Stimulated activated CD8-positive, alpha-beta memory T cell treated with anti-CD3 and anti-CD28 coated beads, Interleukin-7, amount 100 ng/mL, for 1 hour (primary cell): Measurements from ENCODE around the gene DGKH.
"Not testable (repeated sequence)": the region's sequence is repeated elsewhere in the genome, so short reads cannot be mapped to it uniquely, and the experiment has no call there.

Source experiments
- DNase-seq, 2 donors: peaks; one replicate each; pipeline ENCODE4 v3.0.0-alpha.2; 2020; ENCODE audit warnings: low read depth in 2 of 2

The DGKH gene

DNA sequence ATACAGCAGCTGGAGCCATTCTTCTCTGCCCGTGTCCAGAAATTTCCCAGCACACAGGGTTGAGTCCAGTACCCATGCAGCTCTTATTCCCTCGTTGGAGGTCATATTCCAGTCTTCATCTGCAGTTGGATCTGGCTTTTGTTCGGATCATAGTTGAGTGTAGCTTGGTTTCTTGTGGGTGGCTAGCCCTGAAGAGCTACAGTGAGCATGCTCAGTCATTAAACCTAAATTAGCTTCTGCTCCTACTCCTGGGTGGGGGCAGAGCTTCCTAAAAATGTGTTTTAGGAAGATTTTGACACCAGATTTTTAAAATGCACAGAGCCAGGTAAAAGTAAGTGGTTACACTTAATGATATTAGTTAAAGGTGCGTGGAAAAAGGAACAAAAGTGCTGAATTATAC, 64.4 kb downstream of the DGKH start:
- no peak for DNase-seq

DNA sequence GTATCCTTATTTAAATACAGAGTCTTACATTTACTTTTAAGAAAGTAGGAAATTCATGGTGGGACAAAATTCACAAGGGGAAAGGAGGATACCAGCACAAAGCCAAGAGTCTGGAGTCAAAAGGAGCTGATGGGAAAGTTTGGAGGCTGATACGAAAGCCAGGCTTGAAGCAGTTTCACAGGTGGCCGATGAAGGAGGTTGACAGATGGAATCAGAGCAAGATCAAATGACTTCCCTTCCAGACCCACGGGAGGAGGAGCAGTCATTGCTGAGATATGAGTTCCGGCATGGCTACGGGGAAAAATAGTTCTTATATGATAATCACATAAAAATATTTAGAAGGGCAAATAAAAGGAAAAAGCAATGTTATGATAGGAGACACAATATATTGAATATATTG, 65.0 kb downstream of the DGKH start:
- DNase-seq, result no peak

DNA sequence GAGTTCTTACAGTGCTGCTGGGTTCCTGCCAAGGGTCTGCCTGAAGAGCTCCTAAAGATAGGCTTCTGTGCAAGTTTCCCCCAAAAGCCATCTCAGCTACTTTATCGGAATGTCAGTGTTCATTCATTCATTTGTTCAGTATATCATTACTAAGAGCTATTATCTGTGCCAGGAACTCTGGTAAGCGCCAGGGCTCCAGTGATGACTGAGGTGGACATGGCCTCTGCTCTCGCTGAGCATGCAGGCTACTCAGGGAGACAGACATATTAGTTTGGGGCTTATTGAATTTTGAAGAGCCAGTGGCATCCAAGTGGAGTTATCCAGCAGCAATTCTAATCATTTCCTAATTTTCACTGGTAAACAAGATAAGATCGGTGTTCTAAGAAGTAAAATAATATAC, 65.8 kb downstream of the DGKH start:
- no peak for DNase-seq

- no peak for DNase-seq
Observed at GRCh38 chr13:42114912-42115311, 66.5 kb downstream of the DGKH start.

DNA sequence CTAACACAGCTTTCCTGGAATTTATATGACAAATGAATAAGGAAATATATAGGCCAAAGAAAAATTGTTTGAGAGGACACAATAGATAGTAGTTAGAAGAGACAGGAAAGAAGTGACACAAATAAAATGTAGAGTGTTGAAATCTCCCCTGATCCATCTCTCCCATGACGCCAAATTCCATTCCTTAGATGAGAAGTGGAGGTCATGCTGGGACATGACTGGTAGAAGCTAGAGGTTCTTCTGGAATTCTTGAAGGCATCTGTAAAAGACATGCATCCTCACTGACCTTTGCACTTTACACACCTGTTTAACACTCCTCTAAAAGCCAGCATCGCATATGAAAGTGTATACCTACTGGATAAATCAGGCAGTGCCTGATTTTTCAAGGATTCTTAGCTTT, 67.8 kb downstream of the DGKH start:
- DNase-seq, result no peak

DNA sequence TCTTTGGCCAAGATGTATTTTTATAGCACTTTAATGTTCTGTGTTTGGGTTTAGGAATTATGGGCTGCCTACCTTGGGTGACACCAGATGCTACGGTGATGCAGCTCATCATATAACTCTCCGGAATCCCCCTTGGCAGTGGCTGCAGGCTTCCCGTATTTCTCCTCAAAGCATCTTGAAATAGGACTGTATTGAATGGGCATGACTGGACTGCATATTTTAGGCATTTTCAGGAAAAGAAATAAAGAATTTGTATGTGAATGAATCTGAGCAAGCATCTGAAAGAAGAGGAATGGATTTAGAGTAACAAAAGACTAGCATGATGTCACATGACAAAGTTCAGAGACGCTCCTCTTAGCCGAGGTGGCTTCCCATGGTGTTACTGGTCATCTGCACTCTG, 70.6 kb downstream of the DGKH start:
- DNase-seq, result no peak

GRCh38 chr13:42119875-42120274, 71.4 kb downstream of the DGKH start:
- DNase-seq, result no peak

DNA sequence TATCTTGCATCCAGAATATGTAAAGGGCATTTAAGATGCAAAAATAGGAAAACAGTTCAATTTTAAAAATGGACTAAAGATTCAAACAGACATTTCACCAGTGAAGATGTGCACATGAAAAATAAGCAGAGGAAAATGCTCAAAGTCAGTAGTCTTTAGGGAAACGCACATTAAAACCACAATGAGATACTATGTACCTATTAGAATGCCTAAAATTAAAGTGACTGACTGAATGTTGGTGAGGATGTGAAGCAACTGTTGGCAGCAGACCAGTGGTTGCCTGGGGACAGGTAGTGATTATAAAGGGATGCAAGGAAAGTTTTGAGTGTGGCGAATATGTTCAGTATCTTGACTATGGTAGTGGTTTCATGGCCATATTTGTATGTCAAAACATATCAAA, 75.2 kb downstream of the DGKH start:
- no peak for DNase-seq

DNA sequence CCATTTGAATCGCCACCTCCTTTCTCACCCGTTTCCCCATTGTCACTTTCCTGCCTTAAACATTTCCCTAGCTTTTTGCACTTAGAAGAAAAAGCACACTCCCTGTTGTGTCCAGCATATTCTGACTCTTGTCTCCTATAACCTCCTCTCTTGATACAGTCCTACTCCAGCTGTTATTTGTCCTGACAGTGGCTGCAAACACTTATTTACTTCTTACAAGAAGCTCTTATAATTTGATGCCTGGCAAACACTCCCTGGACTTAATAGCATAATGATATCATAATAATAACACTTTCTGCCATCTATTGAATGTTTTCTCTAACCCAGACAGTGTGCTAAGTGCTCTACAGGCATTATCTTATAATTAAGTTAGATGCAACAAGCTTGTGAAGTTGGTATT, 76.6 kb downstream of the DGKH start:
- no peak for DNase-seq

DNA sequence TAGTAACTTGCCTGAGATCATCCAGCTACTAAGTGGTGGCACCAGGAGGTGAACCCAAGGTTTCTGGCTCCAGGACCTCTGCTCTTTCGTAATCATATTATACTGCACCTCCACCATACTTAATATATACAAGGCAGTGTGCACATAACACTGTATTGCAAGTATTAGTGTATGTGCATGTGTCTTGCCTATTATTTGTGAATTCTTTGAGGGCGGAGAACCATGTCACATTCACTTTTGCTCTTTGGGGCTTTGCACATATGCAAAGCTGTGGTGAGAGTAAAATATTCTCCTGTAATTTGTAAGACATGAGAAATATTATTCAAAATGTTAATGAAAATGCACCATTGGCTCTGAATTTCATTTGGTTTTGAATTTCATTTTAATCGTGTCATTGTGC, 78.6 kb downstream of the DGKH start:
- no peak for DNase-seq

GRCh38 chr13:42129033-42129432, 80.6 kb downstream of the DGKH start:
- no peak for DNase-seq

DNA sequence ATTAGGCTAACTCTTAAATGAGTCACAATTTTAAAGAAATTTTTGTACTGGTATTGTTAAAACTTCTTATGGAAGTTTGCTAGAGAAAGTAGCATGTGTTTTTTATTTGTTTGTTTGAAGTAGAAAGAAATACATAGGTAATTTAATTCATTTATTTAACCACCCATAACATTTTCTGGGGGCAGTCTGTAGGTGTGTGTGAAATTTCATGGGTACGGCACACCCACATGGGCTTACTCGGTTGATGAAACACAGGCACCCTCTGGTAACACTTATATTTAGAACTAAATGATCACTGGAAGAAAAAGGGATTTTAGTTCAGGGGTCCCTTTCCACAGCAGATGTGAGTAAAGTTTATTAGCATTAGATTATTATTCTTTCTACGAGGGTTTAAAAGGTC, 88.1 kb downstream of the DGKH start:
- no peak for DNase-seq

DNA sequence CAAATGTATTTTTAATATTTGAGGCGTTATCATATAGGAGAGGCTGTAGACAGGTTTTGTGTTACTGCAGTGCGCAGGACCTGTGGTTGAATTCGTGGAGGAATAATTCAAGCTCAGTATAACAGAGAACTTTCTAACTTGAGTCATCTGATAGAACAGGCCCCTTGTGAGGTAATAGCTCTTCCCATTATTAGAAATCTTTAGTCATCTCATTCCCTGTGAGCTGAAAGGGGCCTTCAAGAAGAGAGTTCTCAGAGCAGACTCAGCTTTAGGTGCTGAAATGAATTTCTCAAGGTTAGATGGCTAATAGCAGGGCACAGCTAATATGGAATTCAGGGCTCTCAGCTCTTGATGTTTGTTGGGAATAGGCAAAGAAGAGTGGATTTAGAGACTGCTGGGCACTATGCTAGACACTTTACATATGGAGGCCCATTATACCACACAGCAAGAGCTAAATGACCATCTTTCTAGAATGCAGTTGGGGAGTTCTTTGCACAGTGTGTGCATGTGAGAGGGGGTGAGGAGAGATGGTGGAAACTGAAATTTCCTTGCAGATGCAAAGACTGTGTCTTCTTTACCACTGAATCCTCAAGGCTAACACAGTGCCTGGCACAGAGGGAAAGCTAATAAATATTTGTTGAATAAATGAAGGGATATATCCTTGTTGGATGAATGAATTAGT, 89.5 kb downstream of the DGKH start:
- DNase-seq, result no peak

DNA sequence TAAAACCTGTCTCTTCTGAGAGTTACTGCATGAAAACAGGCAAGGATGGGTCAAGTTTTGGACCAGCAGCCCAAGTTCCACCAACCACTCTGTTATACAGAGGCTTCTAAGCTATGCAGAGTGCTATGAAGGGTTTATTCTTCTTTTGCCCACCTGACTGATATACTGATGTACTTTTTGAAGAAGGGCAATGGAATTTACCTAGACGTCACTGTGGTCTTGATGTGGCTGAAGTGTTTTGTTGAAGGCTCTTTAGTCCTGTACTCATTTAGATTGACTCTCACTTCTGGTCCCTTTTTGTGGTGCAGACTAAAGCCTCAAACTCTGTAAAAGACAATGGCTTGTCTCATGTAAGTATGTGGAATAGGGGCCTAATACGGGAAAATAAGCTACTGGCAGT, 92.0 kb downstream of the DGKH start:
- DNase-seq, result no peak

DNA sequence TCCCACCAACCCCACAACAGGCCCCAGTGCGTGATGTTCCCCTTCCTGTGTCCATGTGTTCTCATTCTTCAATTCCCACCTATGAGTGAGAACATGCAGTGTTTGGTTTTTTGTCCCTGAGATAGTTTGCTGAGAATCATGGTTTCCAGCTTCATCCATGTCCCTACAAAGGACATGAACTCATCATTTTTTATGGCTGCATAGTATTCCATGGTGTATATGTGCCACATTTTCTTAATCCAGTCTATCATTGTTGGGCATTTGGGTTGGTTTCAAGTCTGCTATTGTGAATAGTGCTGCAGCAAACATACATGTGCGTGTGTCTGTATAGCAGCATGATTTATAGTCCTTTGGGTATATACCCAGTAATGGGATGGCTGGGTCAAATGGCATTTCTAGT, 92.6 kb downstream of the DGKH start:
- not testable (repeated sequence) for DNase-seq

- DNase-seq, result no peak
Observed at GRCh38 chr13:42146359-42146758, 97.9 kb downstream of the DGKH start.

GRCh38 chr13:42148538-42148937, 100.1 kb downstream of the DGKH start:
- DNase-seq, result no peak

DNA sequence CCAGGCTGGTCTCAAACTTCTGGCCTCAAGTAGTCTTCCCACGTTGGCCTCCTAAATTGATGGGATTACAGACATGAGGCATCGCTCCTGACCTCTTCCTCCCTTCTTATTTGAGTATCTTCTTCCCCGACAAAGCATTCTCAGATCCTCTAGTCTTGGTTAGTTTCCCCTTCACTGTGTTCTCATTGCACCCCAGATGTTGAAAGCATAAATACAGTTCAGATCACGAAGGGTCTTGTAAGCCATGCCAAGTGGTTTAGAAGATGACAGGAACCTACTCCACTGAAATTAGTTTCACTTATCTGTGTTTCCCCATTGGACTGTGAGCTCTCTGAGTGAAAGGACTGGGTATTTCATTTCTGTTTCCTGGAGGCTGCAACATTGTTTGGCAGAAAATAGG, 100.7 kb downstream of the DGKH start:
- no peak for DNase-seq

DNA sequence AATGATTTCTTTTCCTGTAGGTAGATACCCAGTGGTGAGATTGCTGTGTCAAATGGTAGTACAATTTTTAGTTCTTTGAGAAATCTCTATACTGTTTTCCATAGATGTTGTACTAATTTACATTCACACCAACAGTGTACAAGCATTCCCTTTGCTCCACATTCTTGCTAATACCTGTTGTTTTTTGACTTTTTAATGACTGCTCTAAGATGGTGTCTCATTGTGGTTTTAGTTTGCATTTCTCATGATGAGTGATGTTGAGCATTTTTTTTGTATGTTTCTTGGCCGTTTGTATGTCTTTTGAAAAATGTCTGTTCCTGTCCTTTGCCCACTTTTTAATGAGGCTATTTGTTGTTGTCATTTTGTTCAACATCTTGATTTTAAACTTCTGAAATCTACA, 103.3 kb downstream of the DGKH start:
- no peak for DNase-seq

DNA sequence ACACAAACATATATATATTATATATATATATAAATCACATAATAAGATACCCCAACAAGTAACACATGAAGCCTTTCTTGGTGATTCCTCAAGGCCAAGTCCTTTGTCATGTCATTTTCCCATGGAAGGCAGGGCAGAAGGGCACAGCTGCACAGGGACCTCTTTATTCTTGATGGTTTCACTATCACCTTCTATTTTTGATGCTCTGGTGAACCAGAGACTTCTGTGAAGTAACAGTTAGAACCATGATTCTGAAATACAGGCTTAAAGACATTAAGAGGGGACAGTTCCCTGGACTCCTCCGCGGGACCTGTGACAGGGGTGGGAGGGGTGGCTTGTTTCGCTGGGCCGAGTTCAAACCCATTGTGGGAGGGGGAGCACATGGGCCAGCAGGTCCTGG, 104.0 kb downstream of the DGKH start:
- no peak for DNase-seq

- DNase-seq, result no peak
Observed at GRCh38 chr13:42153199-42154113, 105.0 kb downstream of the DGKH start.

- no peak for DNase-seq
Observed at GRCh38 chr13:42155251-42155650, 106.8 kb downstream of the DGKH start.

DNA sequence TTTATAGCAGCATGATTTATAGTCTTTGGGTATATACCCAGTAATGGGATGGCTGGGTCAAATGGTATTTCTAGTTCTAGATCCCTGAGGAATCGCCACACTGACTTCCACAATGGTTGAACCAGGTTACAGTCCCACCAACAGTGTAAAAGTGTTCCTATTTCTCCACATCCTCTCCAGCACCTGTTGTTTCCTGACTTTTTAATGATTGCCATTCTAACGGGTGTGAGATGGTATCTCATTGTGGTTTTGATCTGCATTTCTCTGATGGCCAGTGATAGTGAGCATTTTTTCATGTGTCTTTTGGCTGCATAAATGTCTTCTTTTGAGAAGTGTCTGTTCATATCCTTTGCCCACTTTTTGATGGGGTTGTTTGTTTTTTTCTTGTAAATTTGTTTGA, 114.9 kb downstream of the DGKH start:
- DNase-seq, result not testable (repeated sequence)
